ENCODE measurements around the gene SPN.
"Not testable (repeated sequence)": the region's sequence is repeated elsewhere in the genome, so short reads cannot be mapped to it uniquely, and the experiment has no call there.

Gene SPN

GRCh38 chr16:29680180-29680598, 17.1 kb downstream of the SPN start:
- DNase-seq (ENCODE audit: low read depth), result no peak
- no peak for TF ChIP-seq CTCF (conservative IDR thresholded peaks at IDR 0.05; ENCODE audit: low read depth, low read length)
- peak overlapping the region; percentile 58 for H3K4me3 ChIP-seq (ENCODE audit: low read length)

DNA sequence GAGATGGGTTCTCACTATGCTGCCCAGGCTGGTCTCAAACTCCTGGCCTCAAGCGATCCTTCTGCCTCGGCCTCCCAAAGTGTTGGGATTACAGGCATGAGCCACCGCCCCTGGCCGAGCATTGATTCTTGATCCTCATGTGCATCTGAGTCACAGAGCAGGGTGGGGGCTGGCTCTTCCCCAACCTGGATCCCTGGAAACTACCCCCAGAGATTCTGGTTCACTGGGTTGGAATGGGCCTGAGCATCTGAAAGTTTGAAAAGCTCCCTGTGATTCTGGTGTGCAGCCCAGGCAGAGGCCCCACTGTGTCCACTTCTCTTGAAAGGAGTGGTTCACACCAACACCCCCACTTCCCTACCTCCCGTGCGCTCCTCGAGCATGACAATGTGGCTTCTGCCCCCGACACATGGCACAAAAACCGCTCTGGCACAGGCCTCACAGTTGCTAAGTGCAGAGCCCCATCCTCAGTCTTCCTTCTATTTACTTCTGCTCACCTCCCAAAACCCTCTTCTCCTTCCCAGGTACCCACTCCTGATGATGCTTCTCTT, 20.6 kb downstream of the SPN start:
- TF ChIP-seq CTCF (conservative IDR thresholded peaks at IDR 0.05; ENCODE audit: low read depth, low read length), result no peak
- H3K4me3 ChIP-seq (ENCODE audit: low read length), result no peak overlapping the region
- no peak for DNase-seq (ENCODE audit: low read depth)

DNA sequence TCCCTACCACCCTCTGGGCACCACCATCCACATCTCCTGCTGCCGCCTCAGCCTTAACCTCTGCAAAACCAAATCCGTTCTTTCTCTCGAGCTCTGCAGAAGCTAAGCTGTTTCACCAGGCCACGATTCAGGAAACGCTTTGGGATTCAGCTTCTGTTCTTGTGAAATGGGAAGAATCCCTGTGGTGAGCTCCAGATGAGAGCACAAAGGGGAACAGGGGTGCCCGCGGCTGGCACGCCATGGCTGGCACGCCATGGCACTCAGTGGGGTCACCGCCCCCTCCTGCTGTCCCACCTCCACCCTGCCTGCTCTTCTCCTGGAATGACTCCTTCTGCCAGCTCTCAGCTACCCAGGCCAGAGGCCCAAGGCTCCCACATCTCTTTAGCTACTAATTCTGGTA, 21.6 kb downstream of the SPN start:
- TF ChIP-seq CTCF (conservative IDR thresholded peaks at IDR 0.05; ENCODE audit: low read depth, low read length), result no peak
- no peak for DNase-seq (ENCODE audit: low read depth)
- H3K4me3 ChIP-seq (ENCODE audit: low read length), result no peak overlapping the region

- TF ChIP-seq CTCF (conservative IDR thresholded peaks at IDR 0.05; ENCODE audit: low read depth, low read length), result no peak
- no peak overlapping the region for H3K4me3 ChIP-seq (ENCODE audit: low read length)
- DNase-seq (ENCODE audit: low read depth), result no peak
Measured at GRCh38 chr16:29686740-29687332, 23.8 kb downstream of the SPN start.

GRCh38 chr16:29687755-29688154, 24.7 kb downstream of the SPN start:
- TF ChIP-seq CTCF (conservative IDR thresholded peaks at IDR 0.05; ENCODE audit: low read depth, low read length), result no peak
- no peak for DNase-seq (ENCODE audit: low read depth)
- no peak overlapping the region for H3K4me3 ChIP-seq (ENCODE audit: low read length)

DNA sequence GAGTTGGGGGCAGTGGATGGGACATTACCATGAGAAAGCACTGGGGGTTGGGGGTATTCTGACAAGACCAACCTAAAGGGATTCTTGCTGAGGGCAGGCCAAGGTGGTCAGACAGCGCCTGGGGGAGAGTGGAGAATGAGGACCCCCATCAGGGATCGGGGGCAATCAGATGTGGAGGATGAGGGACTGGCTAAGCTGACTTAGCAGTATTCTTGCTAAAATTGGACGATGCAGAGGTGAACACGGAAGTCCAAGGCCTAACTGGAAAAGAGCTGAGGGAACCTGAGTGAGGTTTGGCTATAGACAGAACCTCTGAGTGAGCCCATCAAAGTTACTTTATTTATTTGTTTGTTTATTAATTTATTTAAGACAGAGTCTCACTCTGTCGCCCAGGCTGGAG, 25.1 kb downstream of the SPN start:
- no peak overlapping the region for H3K4me3 ChIP-seq (ENCODE audit: low read length)
- no peak for DNase-seq (ENCODE audit: low read depth)
- no peak for TF ChIP-seq CTCF (conservative IDR thresholded peaks at IDR 0.05; ENCODE audit: low read depth, low read length)

DNA sequence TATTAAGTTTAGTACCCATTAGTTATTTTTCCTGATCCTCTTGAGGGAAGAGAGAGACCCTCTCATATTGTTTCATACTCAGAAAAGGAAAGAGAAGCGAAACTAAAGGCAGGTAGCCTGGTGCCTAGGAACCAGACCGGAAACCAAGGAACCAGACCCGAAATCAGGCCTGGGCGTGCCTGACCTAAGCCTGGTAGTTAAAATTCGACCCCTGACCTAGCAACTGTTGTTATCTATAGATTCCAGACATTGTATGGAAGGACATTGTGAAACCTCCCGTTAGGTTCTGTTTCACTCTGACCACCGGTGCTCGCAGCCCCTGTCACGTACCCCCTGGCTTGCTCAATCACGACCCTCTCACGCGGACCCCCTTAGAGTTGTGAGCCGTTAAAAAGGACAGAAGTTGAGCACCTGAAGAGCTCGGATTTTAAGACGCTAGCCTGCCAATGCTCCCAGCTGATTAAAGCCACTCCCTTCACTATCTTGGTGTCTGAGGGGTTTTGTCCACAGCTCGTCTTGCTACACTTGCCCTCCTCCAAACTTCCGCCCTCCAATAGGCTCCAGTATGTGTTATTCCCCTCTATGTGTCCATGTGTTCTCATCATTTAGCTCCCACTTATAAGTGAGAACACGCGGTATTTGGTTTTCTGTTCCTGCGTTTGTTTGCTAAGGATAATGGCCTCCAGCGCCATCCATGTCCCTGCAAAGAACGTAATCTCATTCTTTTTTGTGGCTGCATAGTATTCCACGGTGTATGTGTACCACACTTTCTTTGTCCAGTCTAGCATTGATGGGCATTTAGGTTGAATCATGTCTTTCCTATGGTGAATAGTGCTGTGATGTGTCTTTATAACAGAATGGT, 26.7 kb downstream of the SPN start:
- not testable (repeated sequence) for DNase-seq (ENCODE audit: low read depth); H3K4me3 ChIP-seq (ENCODE audit: low read length)

DNA sequence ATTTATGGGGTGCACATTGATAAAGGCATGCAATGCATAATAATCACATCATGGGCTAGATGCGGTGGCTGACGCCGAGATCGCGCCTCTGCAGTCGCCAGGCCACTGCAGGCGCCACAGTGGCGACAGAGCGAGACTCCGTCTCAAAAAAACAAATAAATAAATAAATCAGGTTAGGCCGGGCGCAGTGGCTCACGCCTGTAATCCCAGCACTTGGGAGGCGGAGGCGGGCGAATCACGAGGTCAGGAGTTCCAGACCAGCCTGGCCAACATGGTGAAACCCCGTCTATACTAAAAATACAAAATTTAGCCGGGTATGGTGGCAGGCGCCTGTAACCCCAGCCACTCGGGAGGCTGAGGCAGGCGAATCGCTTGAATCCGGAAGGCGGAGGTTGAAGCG, 29.6 kb downstream of the SPN start:
- not testable (repeated sequence) for H3K4me3 ChIP-seq (ENCODE audit: low read length); DNase-seq (ENCODE audit: low read depth)

Measured in retinal pigment epithelial cell (primary cell).